H1 (cell line): Measurements from ENCODE around the gene ARHGAP25. TPM values are rescaled to one million over a fixed set of nuclear protein-coding genes. Genes with fewer than 3 reads are reported as not detected.

Experiments
- CTCF ChIA-PET: fragments of 300-600 bp; sonication (Branson Sonifier 250); formaldehyde crosslinking; loops from one replicate; lab custom pipeline; 2021; ENCODE audit not compliant: partially characterized antibody; lab: Charles Lee
- POLR2A ChIA-PET: fragments of 300-600 bp; sonication (Branson Sonifier 250); formaldehyde crosslinking; loops from one replicate; lab custom pipeline; 2021; ENCODE audit warnings: inconsistent platforms; ENCODE audit not compliant: partially characterized antibody; lab: Charles Lee
- DNase-seq, 2 experiments: peaks; one replicate each; pipeline versions ENCODE4 v3.0.0 to v3.0.0-alpha.2; 2010 to 2022; ENCODE audit warnings: low spot score in 2 of 2, low read depth in 1 of 2, mixed read lengths in 1 of 2
- FAIRE-seq: peaks from 2 replicates; lab custom pipeline; 2011; peaks lifted over from hg19 to GRCh38; lab: Jason Lieb, UNC
- H2AFZ ChIP-seq: 2 replicates; pipeline ENCODE4 v1.8.1; 2012; ENCODE audit warnings: low read length, inconsistent platforms
- H2AK5ac ChIP-seq: 2 replicates; pipeline ENCODE4 v1.6.1; 2013; ENCODE audit warnings: low read depth, low read length
- H2BK120ac ChIP-seq: replicated peaks from 2 replicates; pipeline ENCODE3; 2013; ENCODE audit warnings: low read depth, low read length, inconsistent platforms
- H2BK12ac ChIP-seq: 2 replicates; pipeline ENCODE4 v1.6.1; 2013; ENCODE audit warnings: low read depth, low read length
- H2BK15ac ChIP-seq: 2 replicates; pipeline ENCODE4 v1.6.1; 2013; ENCODE audit warnings: low read length
- H2BK20ac ChIP-seq: 2 replicates; pipeline ENCODE4 v1.6.1; 2013; ENCODE audit warnings: low read length
- H2BK5ac ChIP-seq: 2 replicates; pipeline ENCODE4 v1.6.1; 2013; ENCODE audit warnings: low read depth, low read length
- H3K14ac ChIP-seq: 2 replicates; pipeline ENCODE4 v1.6.1; 2013; ENCODE audit warnings: inconsistent platforms; ENCODE audit not compliant: insufficient read length
- H3K18ac ChIP-seq: 2 replicates; pipeline ENCODE4 v1.6.1; 2013; ENCODE audit warnings: low read length; ENCODE audit errors: extremely low read depth
- H3K23ac ChIP-seq: 2 replicates; pipeline ENCODE4 v1.6.1; 2013; ENCODE audit warnings: inconsistent platforms; ENCODE audit not compliant: insufficient read length
- H3K23me2 ChIP-seq: 2 replicates; pipeline ENCODE4 v1.6.1; 2013; ENCODE audit warnings: low read depth, low read length
- H3K27ac ChIP-seq: 2 replicates; pipeline ENCODE4 v1.6.1; 2011; ENCODE audit warnings: low read depth, low read length, inconsistent platforms
- H3K27me3 ChIP-seq, 4 experiments: replicated peaks in 1 of 4; 1 replicate in 1 of 4; 2 replicates in 3 of 4; pipeline versions ENCODE4 v1.6.1 to v1.8.1; 2011 to 2013; ENCODE audit warnings: low read length in 3 of 4, mild to moderate bottlenecking in 3 of 4, inconsistent platforms in 2 of 4, mixed read lengths in 2 of 4, moderate library complexity in 1 of 4; ENCODE audit not compliant: control insufficient read depth in 3 of 4, insufficient read depth in 3 of 4; ENCODE audit errors: extremely low read depth in 1 of 4
- H3K36me3 ChIP-seq, 4 experiments: 2 replicates each; pipeline versions ENCODE4 v1.6.1 to v1.8.1; 2011 to 2013; ENCODE audit warnings: mild to moderate bottlenecking in 4 of 4, low read length in 3 of 4, moderate library complexity in 2 of 4, control low read depth in 1 of 4, inconsistent platforms in 1 of 4; ENCODE audit not compliant: insufficient read depth in 4 of 4, control insufficient read depth in 2 of 4
- H3K4ac ChIP-seq: replicated peaks from 2 replicates; pipeline ENCODE3; 2013; ENCODE audit warnings: low read length, low read depth, mixed read lengths, inconsistent platforms; ENCODE audit not compliant: insufficient read length
- H3K4me1 ChIP-seq, 4 experiments: replicated peaks in 1 of 4; 1 replicate in 1 of 4; 2 replicates in 3 of 4; pipeline versions ENCODE4 v1.6.1 to v1.8.1; 2011 to 2013; ENCODE audit warnings: low read length in 3 of 4, inconsistent platforms in 2 of 4, mixed read lengths in 1 of 4; ENCODE audit not compliant: insufficient read depth in 4 of 4, control insufficient read depth in 3 of 4
- H3K4me2 ChIP-seq, 2 experiments: 2 replicates each; pipeline versions ENCODE4 v1.6.1 to v1.8.1; 2011 to 2013; ENCODE audit warnings: low read depth in 2 of 2, low read length in 2 of 2, control low read depth in 1 of 2, inconsistent platforms in 1 of 2, mild to moderate bottlenecking in 1 of 2; ENCODE audit not compliant: insufficient read depth in 1 of 2
- H3K4me3 ChIP-seq, 4 experiments: fragments of 200-600, 300-600 bp in 1 of 4; sonication (generic), shearing (Covaris generic), sonication (Bioruptor Twin) in 1 of 4; 2 replicates each; pipeline versions ENCODE4 v1.5.1 to v1.8.1; 2011 to 2016; ENCODE audit warnings: low read length in 4 of 4, low read depth in 3 of 4, control low read depth in 2 of 4, inconsistent platforms in 2 of 4, mild to moderate bottlenecking in 2 of 4, mixed read lengths in 1 of 4, moderate library complexity in 1 of 4; ENCODE audit not compliant: insufficient read depth in 2 of 4; ENCODE audit errors: extremely low read depth in 1 of 4
- H3K56ac ChIP-seq: replicated peaks from 2 replicates; pipeline ENCODE3; 2013; ENCODE audit warnings: low read depth, mild to moderate bottlenecking, mixed read lengths, low read length, inconsistent platforms; ENCODE audit not compliant: insufficient read length
- H3K79me1 ChIP-seq: 2 replicates; pipeline ENCODE4 v1.6.1; 2013; ENCODE audit warnings: low read depth, low read length, control low read depth
- H3K79me2 ChIP-seq, 2 experiments: 2 replicates each; pipeline versions ENCODE4 v1.6.1 to v1.8.1; 2012 to 2013; ENCODE audit warnings: low read length in 2 of 2, mild to moderate bottlenecking in 2 of 2, inconsistent platforms in 1 of 2; ENCODE audit not compliant: insufficient read depth in 2 of 2, control insufficient read depth in 1 of 2
- H3K9ac ChIP-seq, 4 experiments: replicated peaks in 1 of 4; 1 replicate in 1 of 4; 2 replicates in 3 of 4; pipeline versions ENCODE4 v1.6.1 to v1.8.1; 2011 to 2013; ENCODE audit warnings: low read depth in 3 of 4, low read length in 3 of 4, control low read depth in 2 of 4, mild to moderate bottlenecking in 2 of 4, moderate library complexity in 2 of 4, inconsistent platforms in 1 of 4; ENCODE audit errors: extremely low read depth in 1 of 4
- H3K9me3 ChIP-seq, 2 experiments: 2 replicates each; pipeline versions ENCODE4 v1.6.1 to v1.8.1; 2012 to 2013; ENCODE audit warnings: mild to moderate bottlenecking in 2 of 2, moderate library complexity in 2 of 2, control low read depth in 1 of 2, inconsistent platforms in 1 of 2, low read depth in 1 of 2, low read length in 1 of 2, mixed read lengths in 1 of 2; ENCODE audit not compliant: insufficient read depth in 2 of 2
- H4K20me1 ChIP-seq, 2 experiments: replicated peaks in 1 of 2; 2 replicates each; pipeline versions ENCODE3 to v1.8.1; 2011 to 2013; ENCODE audit warnings: inconsistent platforms in 2 of 2, low read length in 2 of 2, mild to moderate bottlenecking in 1 of 2; ENCODE audit not compliant: insufficient read depth in 2 of 2, control insufficient read depth in 1 of 2
- H4K5ac ChIP-seq: 2 replicates; pipeline ENCODE4 v1.6.1; 2013; ENCODE audit warnings: low read length, low read depth, mixed read lengths, inconsistent platforms; ENCODE audit not compliant: insufficient read length
- H4K8ac ChIP-seq: 2 replicates; pipeline ENCODE4 v1.8.0; 2013; ENCODE audit warnings: mild to moderate bottlenecking, moderate library complexity, low read length, inconsistent platforms; ENCODE audit not compliant: insufficient read depth; ENCODE audit errors: extremely low read depth
- H4K91ac ChIP-seq: replicated peaks from 2 replicates; pipeline ENCODE3; 2013; ENCODE audit warnings: low read length, mixed read lengths, inconsistent platforms; ENCODE audit not compliant: insufficient read length
- CTCF ChIP-seq, 3 experiments: IDR thresholded peaks; 1 replicate in 2 of 3; 2 replicates in 1 of 3; pipeline versions ENCODE4 v1.5.1 to v1.6.1; 2011; ENCODE audit warnings: low read length in 3 of 3, mild to moderate bottlenecking in 3 of 3, inconsistent platforms in 2 of 3, low read depth in 1 of 3, moderate library complexity in 1 of 3; ENCODE audit not compliant: insufficient read depth in 1 of 3; ENCODE audit errors: control extremely low read depth in 1 of 3
- TBP ChIP-seq: IDR thresholded peaks from 2 replicates; pipeline ENCODE4 v1.6.1; 2011; ENCODE audit warnings: low read depth, low read length, improper control_type of control experiment
- WGBS, 2 experiments: shearing (Covaris generic) in 1 of 2; methylation state at CpG; one replicate each; pipeline versions ENCODE4 v1.1.6 to v1.1.7; 2013 to 2015; ENCODE audit warnings: low lambda C conversion rate in 2 of 2, mixed read lengths in 2 of 2, inconsistent platforms in 1 of 2, low coverage in 1 of 2, missing lambda C conversion rate in 1 of 2; ENCODE audit not compliant: insufficient replicate concordance in 2 of 2, insufficient coverage in 1 of 2, insufficient read length in 1 of 2; ENCODE audit errors: extremely low coverage in 1 of 2, missing lambda C conversion rate in 1 of 2; 5-methylcytosine and 5-hydroxymethylcytosine counted together
- polyA plus RNA-seq, 7 experiments: library from polyadenylated mRNA; depleted of rRNA in 3 of 7; stranded (reverse) in 5 of 7; unstranded in 2 of 7; fragments of >200 nt in 5 of 7; fragments of 200-250 nt in 2 of 7; gene quantifications; 1 replicate in 5 of 7; 2 replicates in 1 of 7; 4 replicates in 1 of 7; pipeline versions ENCODE4 v1.2.1 to v1.2.3, GENCODE V29; 2011 to 2013; ENCODE audit warnings: missing spikeins in 2 of 7, mixed read lengths in 2 of 7
- total RNA-seq: library from RNA; stranded (reverse); fragmentation: NEBNext Ultra II Directional; extraction: Animal tissue kit (Norgen Biotek cat#: 25700); gene quantifications from 2 replicates; pipeline ENCODE4 v1.2.1, GENCODE V29; 2021

Gene ARHGAP25
- total and polyA plus RNA-seq, 2 of the 8 experiments (the other 6 are each of a cell fraction or from before 2014, with no cell fraction given) = 1.00 to 1.2 TPM

GRCh38 chr2:68765739-68766375 lies 31.2 kb downstream of the ARHGAP25 start:
- H3K4me1 ChIP-seq = peaks cover 1 to 9% (median 6%) of the 10 kb centered on the region in 4 experiments; a peak in 4 of 7 replicates
- H4K5ac ChIP-seq = no peak overlapping the region
- no peak overlapping the region for H3K23ac ChIP-seq
- H2BK12ac ChIP-seq = no peak overlapping the region
- H3K9me3 ChIP-seq = no peaks in the 10 kb centered on the region
- no peak overlapping the region for H3K27ac ChIP-seq
- H2BK120ac ChIP-seq = no peak overlapping the region
- no peaks in the 10 kb centered on the region for H3K36me3 ChIP-seq
- no peak overlapping the region for H3K4me3 ChIP-seq
- no peak overlapping the region for H3K14ac ChIP-seq
- no peak overlapping the region for H3K4ac ChIP-seq
- no peaks in the 10 kb centered on the region for H3K23me2 ChIP-seq
- 0 out of 2 replicates have a peak overlapping the region, but pooled peaks have one; percentile 59 for H2AFZ ChIP-seq
- FAIRE-seq = no peak
- no peaks in the 10 kb centered on the region for H3K79me2 ChIP-seq
- 0 out of 2 replicates have a peak overlapping the region, but pooled peaks have one; percentile 43 for H3K18ac ChIP-seq
- TF ChIP-seq TBP = no peak
- TF ChIP-seq CTCF (IDR thresholded peaks at IDR 0.05; ENCODE audit: control extremely low read depth in 1 of 3, insufficient read depth in 1 of 3, low read depth in 1 of 3, low read length in 3 of 3) = peak in 1 of 3 experiments; percentile 29; a peak in 2 of 4 replicates
- no peaks in the 10 kb centered on the region for H4K20me1 ChIP-seq
- H4K8ac ChIP-seq = no peak overlapping the region
- ChIA-PET POLR2A (no interaction called here), CTCF (interaction anchor here (0.8 to 3.4 kb wide), 13 partner anchors 10 to 159 kb away, joined by 3 to 22 read pairs (median 4); partner anchors contain the start of gene ARHGAP25)
- H3K56ac ChIP-seq = no peak overlapping the region
- no peak overlapping the region for H2BK5ac ChIP-seq
- no peak for DNase-seq
- no peak overlapping the region for H2BK15ac ChIP-seq
- no peak overlapping the region for H2AK5ac ChIP-seq
- no peaks in the 10 kb centered on the region for H3K79me1 ChIP-seq
- H3K4me2 ChIP-seq = no peak overlapping the region
- no peak overlapping the region for H4K91ac ChIP-seq
- H3K9ac ChIP-seq = no peak overlapping the region
- H3K27me3 ChIP-seq = no peaks in the 10 kb centered on the region
- no peak overlapping the region for H2BK20ac ChIP-seq
- WGBS, 2 experiments = 62% methylated on average over 4 of the region's 4 CpGs; no CpG with 5 or more reads in 1 of the 2 experiments
